ENCODE data around the gene SMPD4.
"Not testable (repeated sequence)": the region's sequence is repeated elsewhere in the genome, so short reads cannot be mapped to it uniquely, and the experiment has no call there.

DNA sequence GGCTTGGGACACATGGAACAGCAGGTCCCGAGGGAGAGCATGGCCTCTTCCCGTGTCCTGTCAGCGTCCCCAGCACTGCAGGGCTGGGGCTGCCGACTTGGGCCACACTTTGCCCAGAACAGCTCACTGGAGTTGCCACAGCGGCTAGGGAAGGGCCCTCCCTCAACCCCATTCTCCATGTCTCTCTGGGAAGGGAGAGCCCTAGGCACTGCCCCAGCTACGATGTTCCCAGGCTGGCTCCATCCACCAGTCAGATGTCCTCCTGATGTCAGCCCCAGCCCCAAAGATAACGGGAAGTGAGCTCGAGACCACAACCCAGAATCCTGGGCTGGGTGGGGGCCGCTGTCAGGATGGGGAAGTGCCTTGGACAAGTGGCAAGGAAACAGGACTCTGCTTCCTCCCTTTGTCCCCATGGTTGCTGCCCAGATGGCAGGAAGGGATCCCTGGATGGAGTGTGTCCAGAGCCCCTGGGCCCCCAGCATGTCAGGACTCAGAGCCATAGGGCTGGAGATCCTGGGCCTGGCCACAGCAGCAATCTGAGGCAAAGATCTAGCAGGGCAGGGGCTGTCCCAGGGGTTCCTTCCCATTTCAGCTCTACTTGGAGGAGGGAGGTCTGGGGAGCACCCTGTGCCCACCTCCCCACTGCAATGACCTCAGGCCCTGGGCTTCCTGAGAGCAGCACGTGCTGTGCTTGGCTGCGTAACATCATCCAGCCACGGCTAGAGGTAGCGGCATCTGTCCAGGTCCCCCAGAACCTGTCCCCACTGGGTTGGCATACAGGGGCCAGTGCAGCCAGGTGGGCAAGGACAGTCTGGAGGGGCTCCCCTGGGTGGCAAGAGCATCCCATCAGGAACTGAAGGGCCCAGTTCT lies 38.8 kb downstream of the SMPD4 start:
- TF ChIP-seq EZH2 (IDR thresholded peaks at IDR 0.05; ENCODE audit: insufficient read depth, poor library complexity, severe bottlenecking); EZH2phosphoT487 (IDR thresholded peaks at IDR 0.05; ENCODE audit: insufficient read depth, low read depth): not testable (repeated sequence)
